Measurements from ENCODE around the gene TBC1D24.

- TF ChIP-seq CTCF (IDR thresholded peaks at IDR 0.05) (no peak), MXI1 (IDR thresholded peaks at IDR 0.05; ENCODE audit: low read depth, low read length) (no peak), GABPA (IDR thresholded peaks at IDR 0.05; ENCODE audit: low read depth) (no peak), YY1 (IDR thresholded peaks at IDR 0.05; ENCODE audit: low read depth) (no peak), FOXM1 (IDR thresholded peaks at IDR 0.05; ENCODE audit: low read depth) (no peak), SMC3 (IDR thresholded peaks at IDR 0.05; ENCODE audit: low read depth, low read length) (no peak), EZH2phosphoT487 (IDR thresholded peaks at IDR 0.05; ENCODE audit: borderline replicate concordance, low read depth) (no peak), USF1 (IDR thresholded peaks at IDR 0.05; ENCODE audit: borderline replicate concordance, low read depth) (no peak), MAX (IDR thresholded peaks at IDR 0.05; ENCODE audit: low read depth) (no peak), FOSL2 (IDR thresholded peaks at IDR 0.05; ENCODE audit: borderline replicate concordance, low read depth) (no peak)
These were observed 30.8 kb downstream of the TBC1D24 start for GRCh38 chr16:2505695-2506094.
